GM23338 (cell line): ENCODE results near the gene NIPBL.

Source experiments
- EZH2 ChIP-seq: fragments of 200-600 bp; sonication (generic); IDR thresholded peaks from one replicate; pipeline ENCODE4 v1.8.0; 2017; ENCODE audit warnings: antibody characterized with exemption, mild to moderate bottlenecking, low read depth; ENCODE audit not compliant: unreplicated experiment
- EZH2phosphoT487 ChIP-seq: fragments of 200-600 bp; sonication (generic); IDR thresholded peaks from one replicate; pipeline ENCODE4 v1.8.1; 2018; ENCODE audit warnings: antibody characterized with exemption; ENCODE audit not compliant: unreplicated experiment
- JUNB ChIP-seq: IDR thresholded peaks from one replicate; pipeline ENCODE4 v1.6.1; 2016; ENCODE audit warnings: antibody characterized with exemption; ENCODE audit not compliant: unreplicated experiment
- POLR2AphosphoS5 ChIP-seq: IDR thresholded peaks from 2 replicates; pipeline ENCODE4 v1.6.1; 2016; ENCODE audit warnings: antibody characterized with exemption, low read depth
- TF ChIP-seq, protein P1 (sequence below), 2 experiments: fragments of 200-600 bp in 1 of 2; sonication (generic) in 1 of 2; conservative IDR thresholded peaks; 2 replicates each; pipeline versions ENCODE4 v1.5.1 to v1.6.1; 2016 to 2017; ENCODE audit warnings: antibody characterized with exemption in 2 of 2, low read depth in 2 of 2, mild to moderate bottlenecking in 2 of 2, moderate library complexity in 1 of 2
- TF ChIP-seq, protein P2 (sequence below): fragments of 250-450 bp; sonication (Bioruptor Pico); IDR thresholded peaks from 2 replicates; pipeline ENCODE4 v1.5.0; 2020; ENCODE audit warnings: mild to moderate bottlenecking, moderate library complexity
- TF ChIP-seq, protein P3 (sequence below): IDR thresholded peaks from one replicate; pipeline ENCODE4 v1.6.1; 2018; ENCODE audit warnings: antibody characterized with exemption; ENCODE audit not compliant: unreplicated experiment
- TF ChIP-seq, protein P4 (sequence below): IDR thresholded peaks from 2 replicates; pipeline ENCODE4 v1.6.1; 2016; ENCODE audit warnings: antibody characterized with exemption

DNA sequence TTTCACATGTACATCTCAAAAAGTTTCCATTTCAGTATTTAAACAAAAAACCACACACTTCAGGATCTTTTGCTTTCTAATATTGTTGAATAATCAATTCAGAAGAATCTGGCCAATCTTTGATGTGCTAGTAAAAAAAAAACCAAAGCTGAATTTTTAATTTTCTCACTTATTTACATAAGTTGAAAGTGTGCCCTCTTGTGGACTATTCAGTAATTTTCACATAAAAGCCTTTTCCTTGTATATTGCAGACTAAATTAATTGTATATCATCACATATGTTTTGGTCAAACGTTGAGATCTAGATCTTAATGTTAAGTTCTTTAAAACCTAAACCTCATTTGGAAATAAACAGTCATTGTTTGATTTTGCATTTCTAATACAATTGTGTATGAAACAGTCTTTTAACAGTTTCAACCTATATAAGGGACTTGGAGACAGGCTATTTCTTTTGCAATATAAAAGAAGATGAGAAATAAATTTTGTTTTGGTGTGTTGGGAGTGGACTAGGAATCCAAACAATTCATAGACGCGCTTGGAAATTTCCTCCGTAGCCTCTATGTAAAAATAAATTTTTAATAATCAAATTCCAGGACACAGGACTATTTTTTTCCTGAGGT lies 68.1 kb downstream of the NIPBL start:
- TF ChIP-seq EZH2 (no peak), EZH2phosphoT487 (no peak), POLR2AphosphoS5 (no peak), JUNB (no peak)
- TF ChIP-seq, protein P1, sequence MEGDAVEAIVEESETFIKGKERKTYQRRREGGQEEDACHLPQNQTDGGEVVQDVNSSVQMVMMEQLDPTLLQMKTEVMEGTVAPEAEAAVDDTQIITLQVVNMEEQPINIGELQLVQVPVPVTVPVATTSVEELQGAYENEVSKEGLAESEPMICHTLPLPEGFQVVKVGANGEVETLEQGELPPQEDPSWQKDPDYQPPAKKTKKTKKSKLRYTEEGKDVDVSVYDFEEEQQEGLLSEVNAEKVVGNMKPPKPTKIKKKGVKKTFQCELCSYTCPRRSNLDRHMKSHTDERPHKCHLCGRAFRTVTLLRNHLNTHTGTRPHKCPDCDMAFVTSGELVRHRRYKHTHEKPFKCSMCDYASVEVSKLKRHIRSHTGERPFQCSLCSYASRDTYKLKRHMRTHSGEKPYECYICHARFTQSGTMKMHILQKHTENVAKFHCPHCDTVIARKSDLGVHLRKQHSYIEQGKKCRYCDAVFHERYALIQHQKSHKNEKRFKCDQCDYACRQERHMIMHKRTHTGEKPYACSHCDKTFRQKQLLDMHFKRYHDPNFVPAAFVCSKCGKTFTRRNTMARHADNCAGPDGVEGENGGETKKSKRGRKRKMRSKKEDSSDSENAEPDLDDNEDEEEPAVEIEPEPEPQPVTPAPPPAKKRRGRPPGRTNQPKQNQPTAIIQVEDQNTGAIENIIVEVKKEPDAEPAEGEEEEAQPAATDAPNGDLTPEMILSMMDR (conservative IDR thresholded peaks at IDR 0.05; ENCODE audit: low read depth in 2 of 2), result peak in 1 of 2 experiments; percentile 76; a peak in 3 of 4 replicates
- TF ChIP-seq, protein P2, sequence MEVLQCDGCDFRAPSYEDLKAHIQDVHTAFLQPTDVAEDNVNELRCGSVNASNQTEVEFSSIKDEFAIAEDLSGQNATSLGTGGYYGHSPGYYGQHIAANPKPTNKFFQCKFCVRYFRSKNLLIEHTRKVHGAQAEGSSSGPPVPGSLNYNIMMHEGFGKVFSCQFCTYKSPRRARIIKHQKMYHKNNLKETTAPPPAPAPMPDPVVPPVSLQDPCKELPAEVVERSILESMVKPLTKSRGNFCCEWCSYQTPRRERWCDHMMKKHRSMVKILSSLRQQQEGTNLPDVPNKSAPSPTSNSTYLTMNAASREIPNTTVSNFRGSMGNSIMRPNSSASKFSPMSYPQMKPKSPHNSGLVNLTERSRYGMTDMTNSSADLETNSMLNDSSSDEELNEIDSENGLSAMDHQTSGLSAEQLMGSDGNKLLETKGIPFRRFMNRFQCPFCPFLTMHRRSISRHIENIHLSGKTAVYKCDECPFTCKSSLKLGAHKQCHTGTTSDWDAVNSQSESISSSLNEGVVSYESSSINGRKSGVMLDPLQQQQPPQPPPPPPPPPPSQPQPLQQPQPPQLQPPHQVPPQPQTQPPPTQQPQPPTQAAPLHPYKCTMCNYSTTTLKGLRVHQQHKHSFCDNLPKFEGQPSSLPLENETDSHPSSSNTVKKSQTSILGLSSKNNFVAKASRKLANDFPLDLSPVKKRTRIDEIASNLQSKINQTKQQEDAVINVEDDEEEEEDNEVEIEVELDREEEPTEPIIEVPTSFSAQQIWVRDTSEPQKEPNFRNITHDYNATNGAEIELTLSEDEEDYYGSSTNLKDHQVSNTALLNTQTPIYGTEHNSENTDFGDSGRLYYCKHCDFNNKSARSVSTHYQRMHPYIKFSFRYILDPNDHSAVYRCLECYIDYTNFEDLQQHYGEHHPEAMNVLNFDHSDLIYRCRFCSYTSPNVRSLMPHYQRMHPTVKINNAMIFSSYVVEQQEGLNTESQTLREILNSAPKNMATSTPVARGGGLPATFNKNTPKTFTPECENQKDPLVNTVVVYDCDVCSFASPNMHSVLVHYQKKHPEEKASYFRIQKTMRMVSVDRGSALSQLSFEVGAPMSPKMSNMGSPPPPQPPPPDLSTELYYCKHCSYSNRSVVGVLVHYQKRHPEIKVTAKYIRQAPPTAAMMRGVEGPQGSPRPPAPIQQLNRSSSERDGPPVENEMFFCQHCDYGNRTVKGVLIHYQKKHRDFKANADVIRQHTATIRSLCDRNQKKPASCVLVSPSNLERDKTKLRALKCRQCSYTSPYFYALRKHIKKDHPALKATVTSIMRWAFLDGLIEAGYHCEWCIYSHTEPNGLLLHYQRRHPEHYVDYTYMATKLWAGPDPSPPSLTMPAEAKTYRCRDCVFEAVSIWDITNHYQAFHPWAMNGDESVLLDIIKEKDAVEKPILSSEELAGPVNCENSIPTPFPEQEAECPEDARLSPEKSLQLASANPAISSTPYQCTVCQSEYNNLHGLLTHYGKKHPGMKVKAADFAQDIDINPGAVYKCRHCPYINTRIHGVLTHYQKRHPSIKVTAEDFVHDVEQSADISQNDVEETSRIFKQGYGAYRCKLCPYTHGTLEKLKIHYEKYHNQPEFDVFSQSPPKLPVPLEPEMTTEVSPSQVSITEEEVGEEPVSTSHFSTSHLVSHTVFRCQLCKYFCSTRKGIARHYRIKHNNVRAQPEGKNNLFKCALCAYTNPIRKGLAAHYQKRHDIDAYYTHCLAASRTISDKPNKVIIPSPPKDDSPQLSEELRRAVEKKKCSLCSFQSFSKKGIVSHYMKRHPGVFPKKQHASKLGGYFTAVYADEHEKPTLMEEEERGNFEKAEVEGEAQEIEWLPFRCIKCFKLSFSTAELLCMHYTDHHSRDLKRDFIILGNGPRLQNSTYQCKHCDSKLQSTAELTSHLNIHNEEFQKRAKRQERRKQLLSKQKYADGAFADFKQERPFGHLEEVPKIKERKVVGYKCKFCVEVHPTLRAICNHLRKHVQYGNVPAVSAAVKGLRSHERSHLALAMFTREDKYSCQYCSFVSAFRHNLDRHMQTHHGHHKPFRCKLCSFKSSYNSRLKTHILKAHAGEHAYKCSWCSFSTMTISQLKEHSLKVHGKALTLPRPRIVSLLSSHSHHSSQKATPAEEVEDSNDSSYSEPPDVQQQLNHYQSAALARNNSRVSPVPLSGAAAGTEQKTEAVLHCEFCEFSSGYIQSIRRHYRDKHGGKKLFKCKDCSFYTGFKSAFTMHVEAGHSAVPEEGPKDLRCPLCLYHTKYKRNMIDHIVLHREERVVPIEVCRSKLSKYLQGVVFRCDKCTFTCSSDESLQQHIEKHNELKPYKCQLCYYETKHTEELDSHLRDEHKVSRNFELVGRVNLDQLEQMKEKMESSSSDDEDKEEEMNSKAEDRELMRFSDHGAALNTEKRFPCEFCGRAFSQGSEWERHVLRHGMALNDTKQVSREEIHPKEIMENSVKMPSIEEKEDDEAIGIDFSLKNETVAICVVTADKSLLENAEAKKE (CRISPR knock-in tag), result no peak
- TF ChIP-seq, protein P3, sequence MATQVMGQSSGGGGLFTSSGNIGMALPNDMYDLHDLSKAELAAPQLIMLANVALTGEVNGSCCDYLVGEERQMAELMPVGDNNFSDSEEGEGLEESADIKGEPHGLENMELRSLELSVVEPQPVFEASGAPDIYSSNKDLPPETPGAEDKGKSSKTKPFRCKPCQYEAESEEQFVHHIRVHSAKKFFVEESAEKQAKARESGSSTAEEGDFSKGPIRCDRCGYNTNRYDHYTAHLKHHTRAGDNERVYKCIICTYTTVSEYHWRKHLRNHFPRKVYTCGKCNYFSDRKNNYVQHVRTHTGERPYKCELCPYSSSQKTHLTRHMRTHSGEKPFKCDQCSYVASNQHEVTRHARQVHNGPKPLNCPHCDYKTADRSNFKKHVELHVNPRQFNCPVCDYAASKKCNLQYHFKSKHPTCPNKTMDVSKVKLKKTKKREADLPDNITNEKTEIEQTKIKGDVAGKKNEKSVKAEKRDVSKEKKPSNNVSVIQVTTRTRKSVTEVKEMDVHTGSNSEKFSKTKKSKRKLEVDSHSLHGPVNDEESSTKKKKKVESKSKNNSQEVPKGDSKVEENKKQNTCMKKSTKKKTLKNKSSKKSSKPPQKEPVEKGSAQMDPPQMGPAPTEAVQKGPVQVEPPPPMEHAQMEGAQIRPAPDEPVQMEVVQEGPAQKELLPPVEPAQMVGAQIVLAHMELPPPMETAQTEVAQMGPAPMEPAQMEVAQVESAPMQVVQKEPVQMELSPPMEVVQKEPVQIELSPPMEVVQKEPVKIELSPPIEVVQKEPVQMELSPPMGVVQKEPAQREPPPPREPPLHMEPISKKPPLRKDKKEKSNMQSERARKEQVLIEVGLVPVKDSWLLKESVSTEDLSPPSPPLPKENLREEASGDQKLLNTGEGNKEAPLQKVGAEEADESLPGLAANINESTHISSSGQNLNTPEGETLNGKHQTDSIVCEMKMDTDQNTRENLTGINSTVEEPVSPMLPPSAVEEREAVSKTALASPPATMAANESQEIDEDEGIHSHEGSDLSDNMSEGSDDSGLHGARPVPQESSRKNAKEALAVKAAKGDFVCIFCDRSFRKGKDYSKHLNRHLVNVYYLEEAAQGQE, result no peak
- TF ChIP-seq, protein P4, sequence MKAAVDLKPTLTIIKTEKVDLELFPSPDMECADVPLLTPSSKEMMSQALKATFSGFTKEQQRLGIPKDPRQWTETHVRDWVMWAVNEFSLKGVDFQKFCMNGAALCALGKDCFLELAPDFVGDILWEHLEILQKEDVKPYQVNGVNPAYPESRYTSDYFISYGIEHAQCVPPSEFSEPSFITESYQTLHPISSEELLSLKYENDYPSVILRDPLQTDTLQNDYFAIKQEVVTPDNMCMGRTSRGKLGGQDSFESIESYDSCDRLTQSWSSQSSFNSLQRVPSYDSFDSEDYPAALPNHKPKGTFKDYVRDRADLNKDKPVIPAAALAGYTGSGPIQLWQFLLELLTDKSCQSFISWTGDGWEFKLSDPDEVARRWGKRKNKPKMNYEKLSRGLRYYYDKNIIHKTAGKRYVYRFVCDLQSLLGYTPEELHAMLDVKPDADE, result no peak
